ENCODE data around the gene MX2.
"Not testable (repeated sequence)": the region's sequence is repeated elsewhere in the genome, so short reads cannot be mapped to it uniquely, and the experiment has no call there.

The MX2 gene

DNA sequence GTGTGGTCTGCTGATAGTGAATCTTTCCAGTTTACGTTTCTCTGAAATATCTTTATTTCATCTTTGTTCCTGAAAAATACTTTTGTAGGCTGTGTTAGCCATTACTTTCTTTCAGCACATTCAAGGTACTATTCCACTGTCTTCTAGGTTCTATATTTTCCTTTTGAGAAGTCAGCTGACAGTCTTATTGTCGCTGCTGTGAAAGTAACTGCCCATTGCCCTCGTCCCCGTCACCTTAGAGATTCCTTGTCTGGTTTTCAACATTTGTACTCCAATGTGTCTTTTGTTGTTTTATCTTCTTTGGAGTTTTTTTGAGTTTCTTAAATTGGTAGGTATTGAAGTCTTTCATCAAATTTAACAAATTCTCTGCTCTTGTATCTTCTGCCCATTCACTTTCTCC lies 19.8 kb upstream of the MX2 start:
- DNase-seq, result no peak

DNA sequence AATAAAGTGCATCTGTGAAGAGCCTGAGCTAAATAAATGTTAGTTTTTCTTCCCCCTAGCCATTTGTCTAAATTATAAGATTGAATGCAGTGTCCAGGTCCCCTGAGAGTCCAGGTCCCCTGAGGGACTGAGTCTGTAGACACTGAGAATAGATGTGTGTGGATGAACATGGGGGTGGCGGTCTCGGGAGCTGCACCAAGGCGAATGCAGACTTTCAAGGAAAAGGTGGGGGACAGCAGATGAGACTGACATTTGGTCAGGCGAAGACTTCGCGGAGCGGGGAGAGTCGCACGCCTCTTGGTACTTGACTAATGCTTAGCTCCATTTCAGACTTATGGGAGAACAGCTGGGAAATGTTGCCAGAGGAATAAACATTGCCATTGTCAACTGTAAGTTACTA lies 17.7 kb upstream of the MX2 start:
- no peak for DNase-seq

DNA sequence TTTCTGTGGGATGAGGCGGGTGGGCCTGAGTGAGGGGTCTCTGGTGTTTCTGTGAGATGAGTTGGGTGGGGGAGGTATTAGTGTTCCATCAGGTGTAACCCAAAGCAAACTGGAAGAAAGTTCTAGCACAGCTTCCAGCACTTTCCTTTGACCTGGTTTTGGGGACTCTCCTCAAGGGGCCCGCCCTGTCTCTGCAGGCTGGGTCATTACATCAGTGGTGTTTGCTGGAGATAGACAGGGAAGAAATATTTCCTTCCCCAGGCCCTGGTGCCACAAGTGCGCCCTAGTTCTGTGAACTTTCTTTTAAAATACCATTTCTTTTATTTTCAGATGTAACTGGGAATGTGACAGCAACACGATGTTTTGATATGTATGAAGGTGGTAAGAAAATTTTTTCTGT lies 16.5 kb upstream of the MX2 start:
- no peak for DNase-seq

DNA sequence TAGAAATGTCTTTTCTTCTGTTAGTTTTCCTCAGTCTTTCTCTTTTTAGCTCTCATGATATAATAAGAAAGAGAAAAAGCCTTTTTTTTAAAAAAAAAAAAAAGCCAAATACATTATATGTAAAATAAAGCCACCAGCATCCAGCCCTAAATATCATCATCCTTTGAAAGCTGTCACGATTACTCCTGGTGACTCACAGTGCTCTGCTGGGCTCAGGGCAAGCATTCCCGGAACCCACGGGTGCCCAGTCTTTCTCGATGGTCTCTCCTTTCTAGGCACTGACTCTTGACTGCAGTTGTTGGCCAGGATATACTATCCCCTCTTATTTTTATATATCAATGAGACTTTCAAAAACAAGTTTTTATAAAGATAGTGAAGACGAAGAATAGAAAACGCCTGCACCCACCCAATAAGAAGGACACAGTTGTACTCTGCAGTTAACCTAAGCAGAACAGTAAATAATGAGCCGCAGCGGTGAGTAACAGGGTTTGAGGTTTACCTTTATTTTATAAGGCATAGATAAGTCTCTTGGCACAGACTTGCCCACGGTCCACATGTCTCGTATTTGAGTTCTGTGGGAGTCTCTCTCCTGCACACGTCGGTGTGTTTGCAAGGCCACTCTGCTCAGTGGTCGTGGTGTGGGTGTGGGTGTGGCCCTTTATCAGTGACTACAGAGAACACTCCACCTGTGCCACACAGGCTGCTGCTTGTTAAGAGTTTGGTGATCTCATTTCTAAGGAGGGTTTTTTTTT lies 15.7 kb upstream of the MX2 start:
- no peak for DNase-seq

DNA sequence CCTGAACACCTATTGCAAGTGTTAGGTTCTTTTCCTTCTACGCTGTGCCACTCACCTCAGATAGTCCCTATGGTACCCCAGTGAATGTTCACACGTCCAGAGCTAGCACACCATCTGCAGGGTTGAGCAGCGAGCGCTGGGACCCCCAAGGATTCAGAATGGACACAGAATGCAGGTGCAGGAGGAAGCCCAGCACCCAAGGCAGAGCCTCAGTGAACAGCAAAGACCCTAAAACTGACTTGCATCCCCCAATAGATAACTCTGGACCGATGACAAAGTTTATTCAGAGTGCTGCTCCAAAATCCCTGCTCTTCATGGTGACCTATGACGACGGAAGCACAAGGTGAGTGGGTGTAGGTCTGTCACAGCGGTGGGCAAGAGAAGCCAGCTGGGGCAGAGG lies 15.1 kb upstream of the MX2 start:
- DNase-seq, result no peak

DNA sequence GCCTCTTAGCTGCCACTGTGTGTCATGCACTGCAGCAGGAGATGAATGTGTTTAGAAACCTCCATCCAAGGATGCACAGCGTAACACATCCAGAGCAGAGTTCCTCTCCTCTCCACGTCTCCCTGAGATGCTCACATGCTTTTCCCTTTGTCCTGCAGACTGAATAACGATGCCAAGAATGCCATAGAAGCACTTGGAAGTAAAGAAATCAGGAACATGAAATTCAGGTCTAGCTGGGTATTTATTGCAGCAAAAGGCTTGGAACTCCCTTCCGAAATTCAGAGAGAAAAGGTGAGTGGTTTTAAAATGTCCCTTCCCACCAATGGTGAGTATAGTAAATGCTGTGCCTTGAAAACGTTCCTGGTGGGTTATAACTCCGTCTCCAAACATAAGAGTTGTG lies 13.4 kb upstream of the MX2 start:
- no peak for DNase-seq

DNA sequence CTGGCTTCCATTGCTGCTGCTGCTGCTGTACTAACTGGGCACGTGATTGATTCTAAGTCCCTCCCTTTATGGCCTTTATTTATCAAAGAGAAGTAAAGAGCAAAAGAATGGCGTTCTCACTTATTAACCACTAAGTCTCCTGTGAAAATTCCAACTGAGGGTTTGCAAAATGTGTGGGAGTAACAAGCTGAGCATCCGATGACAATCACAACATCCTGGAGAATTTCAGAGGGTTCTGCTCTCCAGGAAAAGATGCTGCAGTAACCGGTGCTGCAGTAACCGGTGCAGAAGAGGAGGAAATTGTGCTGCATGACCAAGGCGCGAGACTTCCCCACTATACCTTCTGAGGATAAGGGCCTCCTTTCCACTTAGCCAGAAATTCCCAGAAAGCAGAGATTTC lies 12.7 kb upstream of the MX2 start:
- no peak for DNase-seq

DNA sequence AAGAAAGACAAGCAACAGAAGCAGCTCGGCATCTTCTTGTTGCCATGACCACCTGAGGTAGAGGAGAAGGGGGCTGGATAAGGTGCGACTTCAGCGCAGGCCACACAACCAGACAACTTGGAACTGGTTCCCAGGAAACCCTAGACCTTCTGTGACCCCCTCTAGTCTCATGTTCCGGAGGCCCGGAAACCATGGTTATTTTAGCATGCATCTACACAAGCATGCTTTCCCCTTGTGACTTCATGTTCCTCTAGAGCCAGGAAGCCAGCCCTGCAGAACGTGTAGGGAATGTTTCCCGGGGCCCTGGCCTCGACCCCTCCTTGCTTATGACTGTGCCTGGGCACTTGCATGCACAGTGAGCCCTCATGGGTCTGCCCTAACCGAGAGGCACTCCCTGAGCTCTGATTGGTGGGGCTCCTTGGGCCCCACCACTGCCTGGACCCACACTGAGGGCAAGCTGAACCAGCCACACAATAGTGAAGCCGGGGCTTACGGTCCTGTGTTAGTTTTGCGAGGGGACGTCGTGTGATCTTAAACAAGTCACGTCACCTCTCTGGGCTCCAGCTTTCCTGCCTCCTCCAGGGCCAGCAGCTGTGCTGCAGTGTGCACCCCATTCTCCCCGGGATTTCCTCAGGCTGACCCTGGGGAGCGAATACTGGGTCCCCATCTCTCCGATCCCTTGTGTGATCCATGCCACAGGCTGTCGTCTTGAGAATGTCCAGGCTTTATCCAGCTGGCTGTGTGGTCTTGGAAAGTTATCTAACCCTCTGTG lies 12.0 kb upstream of the MX2 start:
- DNase-seq, result no peak

DNA sequence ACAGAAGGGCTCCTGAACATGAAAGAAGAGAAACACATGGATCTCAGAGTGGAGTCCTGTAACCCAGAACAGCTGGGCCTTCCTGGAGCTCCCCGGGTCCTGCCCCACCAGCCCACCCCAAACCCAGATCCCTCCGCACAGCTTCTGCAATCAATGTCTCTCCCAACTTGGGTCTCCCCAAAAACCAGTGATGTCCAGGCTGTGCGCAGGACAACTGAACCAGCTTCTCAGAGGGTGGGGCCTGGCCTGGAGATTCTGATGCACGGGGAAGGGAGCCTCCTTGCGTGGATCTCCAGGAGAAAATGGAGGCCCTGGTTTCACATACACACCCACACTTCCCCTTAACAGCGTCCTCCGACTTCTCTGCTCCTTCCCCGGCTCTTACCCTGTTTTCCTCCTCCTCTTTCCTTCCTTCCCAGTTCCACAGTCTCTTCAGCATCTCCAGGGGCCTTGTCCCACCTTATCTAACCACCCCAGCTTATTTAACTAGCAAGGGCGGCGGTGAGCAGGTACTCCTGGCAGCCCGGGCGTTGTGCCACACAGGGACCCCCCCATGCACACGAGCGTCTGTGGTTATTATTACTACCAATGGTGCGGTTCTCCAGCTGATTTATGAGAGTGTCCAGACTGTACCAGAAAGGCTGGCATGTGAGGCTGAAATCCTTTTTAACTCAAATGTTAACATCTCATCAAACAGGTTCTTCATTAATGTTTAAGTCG lies 11.2 kb upstream of the MX2 start:
- DNase-seq, result no peak

DNA sequence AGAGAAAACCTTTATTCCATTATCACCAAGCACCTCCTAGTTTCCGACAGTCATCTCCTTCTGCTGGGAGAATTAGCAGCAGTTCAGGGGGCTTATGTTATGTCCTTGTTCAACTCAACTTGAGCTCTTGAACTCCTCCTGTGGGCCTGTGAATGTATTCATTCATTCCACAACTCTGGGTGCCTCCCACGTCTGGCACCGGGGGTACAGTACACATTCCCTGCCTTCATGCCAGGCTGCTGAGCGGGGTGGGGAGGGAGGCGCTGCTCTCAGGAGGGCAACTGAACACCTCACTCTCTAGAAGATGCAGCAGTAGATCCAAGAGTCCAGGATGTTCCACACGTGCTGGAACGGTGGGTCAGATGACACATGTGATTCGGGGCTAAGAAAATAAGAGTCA lies 4.3 kb upstream of the MX2 start:
- DNase-seq, result no peak

DNA sequence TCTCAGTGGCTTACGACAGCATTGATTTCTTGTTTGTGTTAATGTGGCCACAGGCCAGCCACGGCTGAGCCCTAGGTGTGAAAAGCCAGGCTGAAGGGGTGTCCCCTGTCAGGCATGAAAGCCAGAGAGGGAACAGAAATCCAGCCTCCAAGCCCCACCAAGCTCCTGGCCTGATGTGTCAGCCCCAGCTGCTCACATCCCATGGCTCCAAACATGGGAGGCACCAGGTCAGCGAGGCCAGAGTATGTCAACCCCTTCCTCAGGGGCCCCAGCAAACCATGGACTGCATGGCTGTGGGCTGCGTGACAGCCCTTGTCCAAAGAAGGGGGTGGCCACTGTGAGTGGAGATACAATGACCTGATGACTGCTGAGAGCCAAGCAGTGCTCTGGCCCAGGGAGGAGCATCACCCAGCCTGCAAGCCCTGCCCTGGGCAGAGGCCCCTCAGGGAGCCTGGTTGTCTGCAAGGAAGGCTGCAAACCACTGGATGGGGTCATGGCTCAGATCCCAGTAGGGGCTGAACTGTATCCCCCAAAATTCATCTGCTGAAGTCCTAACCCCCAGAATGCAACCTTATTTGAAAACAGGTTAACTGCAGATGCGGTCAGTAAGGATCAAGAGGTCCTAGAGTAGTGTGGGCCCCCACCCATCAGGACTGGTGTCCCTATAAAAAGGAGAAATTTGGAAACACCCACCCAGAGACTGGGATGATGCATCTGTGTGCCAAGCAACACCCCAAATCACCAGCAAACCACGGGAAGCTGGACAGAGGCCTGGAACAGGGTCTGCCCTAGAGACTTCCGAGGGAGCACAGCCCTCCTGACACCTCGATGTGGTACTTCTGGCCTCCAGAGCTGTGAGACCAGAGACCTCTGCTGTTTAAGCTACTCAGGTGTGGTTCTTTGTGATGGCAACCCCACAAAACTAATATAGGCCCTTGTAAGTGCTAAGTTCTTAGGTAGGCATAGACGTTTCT lies 3.3 kb upstream of the MX2 start:
- DNase-seq, result no peak

DNA sequence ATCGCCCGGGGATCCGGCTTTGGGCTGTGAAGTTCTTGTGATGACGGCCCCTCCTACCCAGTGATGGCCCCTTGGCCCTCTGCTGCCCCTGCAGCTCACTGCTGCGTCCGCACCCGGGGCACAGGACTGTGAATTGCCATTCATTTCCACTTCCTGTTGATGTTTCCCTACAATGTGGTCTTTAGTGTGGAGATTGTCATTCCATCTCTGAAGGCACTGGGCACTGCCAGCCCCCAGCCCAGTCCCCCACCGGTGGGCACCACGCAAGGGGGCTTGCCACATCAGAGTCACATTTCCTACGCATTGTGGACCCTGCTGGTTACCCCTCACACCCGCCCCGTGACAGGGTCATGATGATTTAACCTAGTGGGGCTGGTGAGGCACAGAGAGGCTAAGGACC lies 2.5 kb upstream of the MX2 start:
- DNase-seq, result no peak

DNA sequence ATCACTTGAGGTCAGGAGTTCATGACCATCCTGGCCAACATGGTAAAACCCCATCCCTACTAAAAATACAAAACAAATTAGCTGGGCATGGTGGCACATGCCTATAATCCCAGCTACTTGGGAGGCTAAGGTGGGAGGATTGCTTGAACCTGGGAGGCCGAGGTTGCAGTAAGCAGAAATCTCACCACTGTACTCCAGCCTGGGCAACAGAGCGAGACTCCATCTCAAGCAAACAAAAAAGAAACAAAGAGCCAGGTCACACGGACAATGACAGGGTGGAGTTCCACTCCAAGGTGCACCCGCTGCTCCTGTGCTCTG lies 2.1 kb upstream of the MX2 start:
- DNase-seq, result not testable (repeated sequence)

DNA sequence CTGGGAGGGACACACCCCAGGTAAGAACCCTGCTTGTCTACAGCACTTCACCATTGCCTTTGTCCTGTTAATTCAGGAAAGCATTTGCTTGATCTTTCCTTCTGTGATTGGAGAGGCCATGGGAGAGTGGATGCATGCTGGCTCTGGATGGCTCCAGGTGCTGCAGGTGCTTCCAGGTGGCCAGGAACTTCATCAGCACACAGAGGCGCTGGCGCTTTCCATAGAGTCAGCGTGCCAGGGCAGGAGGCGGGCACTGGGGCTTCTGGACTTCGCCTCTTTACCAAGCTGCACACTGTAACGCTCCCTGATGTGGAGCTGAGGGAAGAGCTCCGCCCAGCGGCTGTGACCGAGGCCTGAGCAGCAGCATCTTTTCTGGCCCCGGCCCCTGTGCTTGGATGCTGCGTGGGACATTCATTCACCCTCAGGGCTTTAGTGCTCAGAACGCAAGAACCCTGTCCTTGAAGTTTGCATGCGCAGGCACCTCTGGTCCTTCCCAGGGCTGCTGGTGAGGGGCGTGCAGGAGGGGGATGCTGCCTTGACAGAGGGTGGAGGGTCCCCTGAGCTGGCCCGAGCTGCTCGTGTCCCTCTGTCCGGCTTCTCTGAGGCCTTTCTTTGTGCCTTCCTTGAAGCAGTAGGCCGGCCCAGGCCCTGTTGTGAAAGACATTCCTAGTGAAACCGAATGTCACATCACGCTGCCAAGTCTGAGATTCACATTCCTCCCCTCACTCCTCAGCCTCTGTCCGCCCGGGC lies 1.6 kb upstream of the MX2 start:
- DNase-seq, result peak; percentile 4

DNA sequence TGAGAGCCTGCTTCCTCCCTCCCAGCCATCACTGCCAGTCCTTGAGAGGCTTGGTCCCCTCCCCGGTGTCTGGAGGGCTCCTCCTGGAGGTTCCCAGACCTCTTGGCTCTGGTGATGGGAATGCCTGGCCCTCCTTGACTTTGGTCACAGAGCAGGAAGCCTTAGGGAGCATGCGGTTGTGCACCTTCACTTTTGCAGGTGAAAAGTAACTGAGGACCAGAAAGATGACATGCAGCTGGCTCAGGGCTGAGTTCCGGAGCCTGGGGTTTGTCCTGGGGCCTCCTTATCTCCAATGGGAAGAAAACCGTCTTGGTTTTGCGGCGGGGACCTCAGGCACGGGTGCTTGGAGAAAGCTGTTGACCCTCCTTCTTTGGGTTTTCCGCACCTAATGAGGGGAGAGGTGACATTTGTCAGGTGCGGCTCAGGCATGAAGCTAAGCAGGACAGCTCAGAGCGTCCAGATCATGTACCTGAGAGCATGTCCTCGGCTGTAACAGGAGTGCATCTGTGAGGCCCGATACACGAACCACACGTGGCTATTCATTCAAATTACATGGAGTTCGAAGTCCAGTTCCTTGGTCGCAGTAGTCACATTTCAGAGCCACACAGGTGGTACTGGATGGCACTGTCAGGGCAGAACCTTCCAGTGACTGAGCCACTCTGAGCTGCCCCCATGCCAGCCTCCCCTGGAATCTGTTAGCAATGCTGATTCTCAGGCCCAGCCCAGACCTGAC lies 608 bp upstream of the MX2 start:
- DNase-seq, result no peak

DNA sequence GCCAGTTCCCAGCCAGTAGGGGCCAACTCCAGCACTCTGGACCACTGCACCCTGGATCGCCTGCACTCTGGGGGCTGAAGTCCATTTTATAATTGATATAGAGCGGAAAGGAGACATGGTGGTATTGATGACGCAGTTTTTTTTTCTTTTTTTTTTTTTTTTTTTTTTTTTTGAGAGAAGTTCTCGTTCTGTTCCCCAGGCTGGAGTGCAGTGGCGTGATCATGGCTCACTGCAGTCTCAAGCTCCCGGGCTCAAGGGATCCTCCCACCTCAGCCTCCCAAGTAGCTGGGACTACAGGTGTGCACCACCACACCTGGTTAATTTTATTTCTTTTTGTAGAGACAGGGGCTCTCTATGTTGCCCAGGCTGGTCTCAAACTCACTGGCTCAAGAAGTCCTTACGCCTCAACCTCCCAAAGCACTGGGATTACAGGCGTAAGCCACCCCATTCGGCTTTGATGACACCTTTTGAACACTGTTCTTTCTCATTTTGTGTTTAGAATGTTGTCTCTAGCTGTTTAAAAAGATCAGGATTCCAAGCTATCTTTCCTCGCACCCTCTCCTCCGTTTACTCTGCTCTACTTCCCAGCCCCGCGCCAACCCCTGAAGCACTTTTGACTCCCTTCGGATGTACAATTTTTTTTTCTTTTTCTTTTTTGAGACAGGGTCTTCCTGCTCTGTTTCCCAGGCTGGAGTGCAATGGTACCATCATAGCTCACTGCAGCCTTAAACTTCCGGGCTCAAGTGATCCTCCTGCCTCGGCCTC lies 960 bp downstream of the MX2 start:
- no peak for DNase-seq

DNA sequence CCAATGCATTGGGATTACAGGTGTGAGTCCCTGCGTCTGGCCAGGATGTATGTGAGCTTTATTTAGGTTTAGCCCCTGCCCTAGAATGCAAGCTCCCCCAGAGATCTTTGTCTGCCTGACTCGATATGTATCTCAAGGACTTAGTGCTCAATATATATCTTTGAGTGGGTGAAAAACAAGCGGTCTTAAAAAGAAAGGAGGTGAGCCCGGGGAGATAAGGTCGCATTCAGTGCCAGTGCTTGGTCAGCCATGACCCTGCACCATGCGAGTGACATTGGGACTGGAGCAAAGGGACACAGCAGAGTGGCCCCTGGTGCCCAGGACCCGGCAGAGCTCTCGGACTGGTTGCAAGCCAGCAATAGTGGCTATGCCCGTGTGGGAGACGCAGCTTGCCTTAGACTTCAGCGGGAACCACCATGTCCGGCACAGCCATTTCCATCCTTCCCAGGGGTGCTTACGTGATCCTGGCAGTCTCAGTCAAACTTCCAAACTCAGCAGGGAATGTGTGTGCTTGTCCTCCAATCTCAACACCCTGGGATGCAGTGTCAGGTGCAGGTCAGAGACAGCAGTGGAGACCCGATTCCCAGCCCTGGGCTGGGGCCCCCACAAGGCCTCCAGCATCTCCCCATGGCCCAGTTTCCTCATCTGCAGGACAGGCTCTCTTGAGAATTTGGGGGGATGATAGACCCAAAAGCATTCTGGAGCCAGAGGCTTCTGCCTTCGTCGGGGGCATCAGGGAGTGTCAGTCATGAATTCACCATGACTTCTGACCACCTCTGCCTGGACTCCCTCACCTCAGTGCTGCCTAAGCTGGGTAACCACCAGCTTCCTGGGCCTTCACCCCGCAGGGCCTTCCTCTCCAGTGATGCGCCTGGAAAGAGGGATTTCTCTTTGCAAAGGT lies 1.8 kb downstream of the MX2 start:
- no peak for DNase-seq

DNA sequence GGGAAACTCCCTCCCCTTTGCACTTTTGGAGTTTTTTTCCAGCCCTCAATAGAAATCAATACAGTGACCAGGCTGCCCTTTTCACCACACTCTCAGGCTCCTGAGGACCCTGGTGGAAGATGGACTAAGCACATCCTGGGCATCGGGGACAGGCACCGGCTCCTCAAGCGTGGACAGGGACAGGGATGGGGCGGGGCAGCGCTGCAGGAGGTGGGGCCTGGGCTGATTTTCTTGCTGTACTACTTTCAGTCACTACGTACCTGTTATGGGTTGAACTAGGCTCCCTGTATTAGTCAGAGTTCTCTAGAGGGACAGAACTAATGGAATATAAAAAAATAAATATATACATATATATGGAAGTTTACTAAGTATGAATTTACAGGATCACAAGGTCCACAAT lies 2.5 kb downstream of the MX2 start:
- no peak for DNase-seq

DNA sequence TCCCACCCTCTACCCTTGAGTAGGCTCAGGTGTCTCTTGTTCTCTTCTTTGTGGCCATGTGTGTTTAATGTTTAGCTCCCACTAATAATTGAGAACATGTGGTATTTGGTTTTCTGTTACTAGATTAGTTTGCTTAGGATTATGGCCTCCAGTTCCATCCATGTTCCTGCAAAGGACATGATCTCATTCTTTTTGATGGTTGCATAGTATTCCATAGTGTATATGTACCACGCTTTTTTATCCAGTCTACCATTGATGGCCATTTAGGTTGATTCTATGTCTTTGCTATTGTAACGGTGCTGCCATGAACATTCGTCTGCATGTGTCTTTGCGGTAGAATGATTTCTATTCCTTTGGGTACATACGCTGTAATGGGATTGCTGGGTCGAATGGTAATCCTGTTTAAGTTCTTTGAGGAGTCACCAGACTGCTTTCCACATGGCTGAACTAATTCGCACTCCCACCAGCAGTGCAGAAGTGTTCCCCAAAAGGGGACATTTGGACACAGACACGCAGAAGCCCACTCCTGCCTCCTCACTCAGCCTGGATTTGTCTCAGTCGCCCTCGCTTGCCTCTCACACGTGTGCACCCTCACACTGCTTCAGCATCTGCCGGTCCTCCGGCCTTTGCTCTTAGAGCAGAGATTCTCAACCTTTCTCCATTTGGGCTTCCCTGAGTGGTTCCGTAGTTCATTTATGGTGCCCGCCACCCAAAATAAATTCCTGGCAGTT lies 3.7 kb downstream of the MX2 start:
- DNase-seq, result no peak
